Measurements from ENCODE around the gene BCL11A. TPM values are rescaled to one million over a fixed set of nuclear protein-coding genes. Genes with fewer than 3 reads are reported as not detected.

The BCL11A gene
- total RNA-seq, 6 experiments from 2014 or later = 0.06 to 0.80 (median 0.37) TPM

DNA sequence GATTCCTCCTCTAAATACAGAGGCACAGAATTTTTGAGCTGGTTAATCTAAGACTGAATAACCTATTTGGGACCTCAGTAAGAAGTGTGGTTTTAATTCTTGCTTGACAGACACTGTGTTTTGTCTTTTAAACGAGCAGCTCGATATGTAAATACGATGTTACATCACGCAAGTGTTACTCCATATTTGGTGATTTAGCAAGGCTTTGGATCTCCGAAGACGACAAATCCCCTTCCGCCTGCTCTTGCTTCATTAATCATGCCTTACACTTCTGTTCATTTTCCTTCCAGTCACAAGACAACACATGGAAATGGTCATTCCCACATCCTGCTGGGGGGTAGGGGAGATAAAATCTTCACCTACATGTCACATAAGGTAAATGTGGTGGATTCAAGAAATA, 9.4 kb downstream of the BCL11A start:
- Histone ChIP-seq H3K4me3 (no peak overlapping the region), H3K27me3 (peaks cover 5 to 9% of the 10 kb centered on the region in 2 donors), H3K27ac (no peak overlapping the region), H3K9me3 (no peaks in the 10 kb centered on the region), H3K36me3 (no peaks in the 10 kb centered on the region), H3K4me1 (peaks cover 0 to 2% (median under 1%) of the 10 kb centered on the region in 4 donors)
- no peak for DNase-seq
- intact Hi-C loops (cut with DNase I) = no loop called here
- 75% methylated on average over 7 of the region's 7 CpGs for whole genome bisulfite sequencing (ENCODE audit: insufficient coverage, low coverage, low lambda C conversion rate, missing lambda C conversion rate)
- ATAC-seq = no peak
- TF ChIP-seq POLR2A (IDR thresholded peaks at IDR 0.05) = no peak
- TF ChIP-seq, protein P1, sequence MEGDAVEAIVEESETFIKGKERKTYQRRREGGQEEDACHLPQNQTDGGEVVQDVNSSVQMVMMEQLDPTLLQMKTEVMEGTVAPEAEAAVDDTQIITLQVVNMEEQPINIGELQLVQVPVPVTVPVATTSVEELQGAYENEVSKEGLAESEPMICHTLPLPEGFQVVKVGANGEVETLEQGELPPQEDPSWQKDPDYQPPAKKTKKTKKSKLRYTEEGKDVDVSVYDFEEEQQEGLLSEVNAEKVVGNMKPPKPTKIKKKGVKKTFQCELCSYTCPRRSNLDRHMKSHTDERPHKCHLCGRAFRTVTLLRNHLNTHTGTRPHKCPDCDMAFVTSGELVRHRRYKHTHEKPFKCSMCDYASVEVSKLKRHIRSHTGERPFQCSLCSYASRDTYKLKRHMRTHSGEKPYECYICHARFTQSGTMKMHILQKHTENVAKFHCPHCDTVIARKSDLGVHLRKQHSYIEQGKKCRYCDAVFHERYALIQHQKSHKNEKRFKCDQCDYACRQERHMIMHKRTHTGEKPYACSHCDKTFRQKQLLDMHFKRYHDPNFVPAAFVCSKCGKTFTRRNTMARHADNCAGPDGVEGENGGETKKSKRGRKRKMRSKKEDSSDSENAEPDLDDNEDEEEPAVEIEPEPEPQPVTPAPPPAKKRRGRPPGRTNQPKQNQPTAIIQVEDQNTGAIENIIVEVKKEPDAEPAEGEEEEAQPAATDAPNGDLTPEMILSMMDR (IDR thresholded peaks at IDR 0.05) = no peak

- DNase-seq (no peak), ATAC-seq (no peak)
- H3K9me3 ChIP-seq = no peaks in the 10 kb centered on the region
- TF ChIP-seq, protein P1 (IDR thresholded peaks at IDR 0.05) = no peak
- TF ChIP-seq POLR2A (IDR thresholded peaks at IDR 0.05) = no peak
- 29% methylated on average over 3 of the region's 3 CpGs for WGBS (ENCODE audit: insufficient coverage, low coverage, low lambda C conversion rate, missing lambda C conversion rate)
- peaks cover 0 to 9% of the 10 kb centered on the region in 2 donors for H3K27me3 ChIP-seq
- no peaks in the 10 kb centered on the region for H3K36me3 ChIP-seq
- no peak overlapping the region for H3K27ac ChIP-seq
- H3K4me3 ChIP-seq = no peak overlapping the region
- H3K4me1 ChIP-seq = no peaks in the 10 kb centered on the region
- intact Hi-C loops (cut with DNase I) = no loop called here
Observed at GRCh38 chr2:60541056-60541651, 12.3 kb downstream of the BCL11A start.

DNA sequence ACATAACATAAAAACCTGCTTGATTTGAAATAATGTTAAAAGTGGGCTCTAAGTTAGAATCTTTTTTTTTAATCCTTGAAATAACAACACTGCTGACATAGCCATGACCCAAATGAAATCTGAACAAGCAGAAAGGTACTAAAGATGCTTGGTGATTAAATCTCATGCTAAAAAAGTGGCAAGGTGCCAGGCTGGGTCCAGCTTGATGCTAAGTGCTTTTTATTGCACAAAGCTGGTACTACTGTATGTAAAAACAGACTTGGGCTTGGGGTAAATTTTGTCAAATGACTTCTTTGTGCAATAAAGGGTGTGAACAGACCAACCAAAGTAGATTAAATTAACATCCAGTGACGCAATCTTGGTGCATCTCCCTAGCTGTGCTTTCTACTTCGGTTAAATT, 13.4 kb downstream of the BCL11A start:
- intact Hi-C loops (cut with DNase I) = no loop called here
- TF ChIP-seq POLR2A (IDR thresholded peaks at IDR 0.05) = no peak
- Histone ChIP-seq H3K4me1 (no peaks in the 10 kb centered on the region), H3K9me3 (no peaks in the 10 kb centered on the region), H3K27ac (no peak overlapping the region), H3K27me3 (peaks cover 0 to 9% of the 10 kb centered on the region in 2 donors), H3K36me3 (no peaks in the 10 kb centered on the region), H3K4me3 (no peak overlapping the region)
- ATAC-seq (no peak), DNase-seq (no peak)
- WGBS (ENCODE audit: insufficient coverage, low coverage, low lambda C conversion rate, missing lambda C conversion rate) = 60% methylated on average over 2 of the region's 2 CpGs

DNA sequence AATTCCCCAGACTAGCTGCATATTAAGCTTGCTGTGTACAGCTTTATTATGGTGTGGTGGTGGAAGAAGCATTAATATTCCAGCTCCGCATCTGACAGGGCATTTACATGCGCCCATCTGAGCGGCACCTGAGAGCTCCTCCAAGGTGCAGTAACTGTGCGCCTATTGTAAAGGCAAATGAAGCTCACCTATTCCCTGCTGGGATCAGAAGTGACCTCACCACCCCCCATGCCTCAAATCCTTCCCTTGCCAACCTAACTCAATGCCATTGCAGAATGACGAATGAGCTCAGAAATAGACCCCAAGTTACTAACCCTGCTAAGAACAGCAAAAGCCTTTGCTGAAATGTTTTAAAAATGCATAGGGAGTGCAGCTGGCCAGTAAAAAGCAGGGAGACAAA, 14.3 kb downstream of the BCL11A start:
- no peak for TF ChIP-seq POLR2A (IDR thresholded peaks at IDR 0.05)
- TF ChIP-seq, protein P1 (IDR thresholded peaks at IDR 0.05) = no peak
- no peak overlapping the region for H3K27ac ChIP-seq
- WGBS (ENCODE audit: insufficient coverage, low coverage, low lambda C conversion rate, missing lambda C conversion rate) = 93% methylated on average over 5 of the region's 5 CpGs

DNA sequence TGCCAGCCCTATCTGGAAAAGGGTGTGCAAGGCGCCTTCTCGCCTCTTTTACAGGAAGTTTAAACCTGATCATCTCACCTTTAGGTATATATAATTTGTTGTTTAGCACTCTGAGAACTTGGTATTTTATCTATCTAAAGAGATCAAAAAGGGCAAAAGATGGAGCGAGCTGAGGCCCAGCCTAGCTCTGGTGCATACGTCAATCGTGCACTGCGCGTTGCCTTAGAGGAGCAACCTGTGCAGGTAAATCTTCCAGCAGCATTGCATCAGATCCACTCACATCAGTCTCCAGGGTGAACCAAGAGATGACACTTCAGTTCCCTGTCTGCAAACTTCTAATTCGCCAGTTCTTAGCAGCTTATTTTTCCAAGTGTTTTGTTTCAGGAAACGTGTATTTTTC, 15.4 kb downstream of the BCL11A start:
- Histone ChIP-seq H3K4me1 (no peaks in the 10 kb centered on the region), H3K27ac (no peak overlapping the region), H3K27me3 (peaks cover 0 to 9% of the 10 kb centered on the region in 2 donors), H3K4me3 (no peak overlapping the region), H3K9me3 (no peaks in the 10 kb centered on the region), H3K36me3 (no peaks in the 10 kb centered on the region)
- DNase-seq (no peak), ATAC-seq (no peak)
- intact Hi-C loops (cut with DNase I) = no loop called here
- 69% methylated on average over 7 of the region's 9 CpGs for whole genome bisulfite sequencing (ENCODE audit: insufficient coverage, low coverage, low lambda C conversion rate, missing lambda C conversion rate)
- TF ChIP-seq, protein P1 (IDR thresholded peaks at IDR 0.05) = no peak
- TF ChIP-seq POLR2A (IDR thresholded peaks at IDR 0.05) = no peak

More for the DNA sequence above, 14.3 kb downstream of the BCL11A start:
- ATAC-seq = no peak
- Histone ChIP-seq H3K36me3 (no peaks in the 10 kb centered on the region), H3K4me3 (no peak overlapping the region), H3K4me1 (no peaks in the 10 kb centered on the region), H3K27me3 (peaks cover 0 to 9% of the 10 kb centered on the region in 2 donors), H3K9me3 (no peaks in the 10 kb centered on the region)
- intact Hi-C loops (cut with DNase I) = no loop called here
- no peak for DNase-seq
